ENCODE results near the gene THNSL1. TPM values are rescaled to one million over a fixed set of nuclear protein-coding genes. Genes with fewer than 3 reads are reported as not detected.

The THNSL1 gene
- total and polyA plus RNA-seq, 2 donors (not counting 1 experiment from before 2014, with no cell fraction given) = 1.6 to 4.3 TPM

DNA sequence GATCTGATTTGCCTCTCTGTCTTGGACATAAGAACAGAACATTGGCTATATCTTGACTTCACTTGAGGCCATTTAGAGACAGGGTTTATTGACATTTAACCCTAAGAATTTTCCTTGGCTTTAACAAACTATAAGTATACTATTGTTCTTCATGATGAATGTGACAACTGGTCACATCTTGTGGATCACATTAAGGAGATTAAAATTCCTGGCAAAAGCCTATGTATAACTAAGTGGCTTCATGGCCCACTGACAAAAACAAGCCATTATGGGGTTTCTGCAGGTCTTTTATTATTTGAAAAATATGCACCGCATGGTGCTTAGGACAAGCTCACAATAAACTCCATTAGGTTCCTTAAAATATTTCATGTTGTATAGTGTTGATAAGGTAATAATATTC is 54.8 kb downstream of the THNSL1 start:
- Histone ChIP-seq H3K9ac (ENCODE audit: insufficient read depth, low read length) (no peak overlapping the region), H3K79me2 (ENCODE audit: control insufficient read depth, insufficient read depth, low read length) (no peaks in the 10 kb centered on the region)
- no peak for TF ChIP-seq EZH2 (IDR thresholded peaks at IDR 0.05; ENCODE audit: low read length, missing control alignments)
- TF ChIP-seq, protein P1, sequence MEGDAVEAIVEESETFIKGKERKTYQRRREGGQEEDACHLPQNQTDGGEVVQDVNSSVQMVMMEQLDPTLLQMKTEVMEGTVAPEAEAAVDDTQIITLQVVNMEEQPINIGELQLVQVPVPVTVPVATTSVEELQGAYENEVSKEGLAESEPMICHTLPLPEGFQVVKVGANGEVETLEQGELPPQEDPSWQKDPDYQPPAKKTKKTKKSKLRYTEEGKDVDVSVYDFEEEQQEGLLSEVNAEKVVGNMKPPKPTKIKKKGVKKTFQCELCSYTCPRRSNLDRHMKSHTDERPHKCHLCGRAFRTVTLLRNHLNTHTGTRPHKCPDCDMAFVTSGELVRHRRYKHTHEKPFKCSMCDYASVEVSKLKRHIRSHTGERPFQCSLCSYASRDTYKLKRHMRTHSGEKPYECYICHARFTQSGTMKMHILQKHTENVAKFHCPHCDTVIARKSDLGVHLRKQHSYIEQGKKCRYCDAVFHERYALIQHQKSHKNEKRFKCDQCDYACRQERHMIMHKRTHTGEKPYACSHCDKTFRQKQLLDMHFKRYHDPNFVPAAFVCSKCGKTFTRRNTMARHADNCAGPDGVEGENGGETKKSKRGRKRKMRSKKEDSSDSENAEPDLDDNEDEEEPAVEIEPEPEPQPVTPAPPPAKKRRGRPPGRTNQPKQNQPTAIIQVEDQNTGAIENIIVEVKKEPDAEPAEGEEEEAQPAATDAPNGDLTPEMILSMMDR (conservative IDR thresholded peaks at IDR 0.05 in 1 of 2, IDR thresholded peaks at IDR 0.05 in 1 of 2; ENCODE audit: low read depth in 1 of 2, low read length in 2 of 2) = no peak

DNA sequence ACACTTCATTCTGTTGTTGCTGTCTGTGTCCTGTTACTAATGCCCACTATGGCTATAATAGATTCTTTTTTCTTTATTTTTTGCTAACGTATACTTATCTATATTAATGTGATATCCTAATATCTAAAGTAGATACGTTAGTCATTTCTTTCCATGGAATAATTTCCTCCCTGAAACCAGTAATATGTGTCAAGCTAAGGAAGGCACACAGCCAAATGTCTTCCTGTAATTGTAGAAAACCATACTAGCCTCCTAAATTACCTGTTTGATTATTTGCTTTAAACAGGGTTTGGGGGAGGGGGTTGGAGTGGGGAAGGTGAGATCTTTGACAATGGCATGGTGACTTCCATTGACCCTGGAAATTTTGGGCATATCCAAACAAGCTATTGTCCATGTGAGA is 56.4 kb downstream of the THNSL1 start:
- Histone ChIP-seq H3K9me3 (ENCODE audit: control insufficient read depth, insufficient read depth, low read depth, low read length) (no peaks in the 10 kb centered on the region), H2AFZ (ENCODE audit: low read length) (no peak overlapping the region), H4K20me1 (ENCODE audit: control insufficient read depth, extremely low read depth, insufficient read depth, low read length) (no peaks in the 10 kb centered on the region), H3K79me2 (ENCODE audit: control insufficient read depth, insufficient read depth, low read length) (no peaks in the 10 kb centered on the region), H3K27me3 (ENCODE audit: control insufficient read depth, insufficient read depth, low read length) (no peaks in the 10 kb centered on the region), H3K4me2 (ENCODE audit: extremely low read depth, insufficient read depth, low read length) (no peak overlapping the region), H3K27ac (ENCODE audit: insufficient read depth, low read length) (no peak overlapping the region), H3K9ac (ENCODE audit: insufficient read depth, low read length) (no peak overlapping the region), H3K4me3 (replicated peaks in 1 of 4; ENCODE audit: control extremely low read depth in 1 of 4, insufficient read depth in 1 of 4, low read depth in 3 of 4, low read length in 4 of 4) (no peak overlapping the region), H3K4me1 (ENCODE audit: control insufficient read depth, extremely low read depth, insufficient read depth, low read length) (no peaks in the 10 kb centered on the region), H3K36me3 (ENCODE audit: control insufficient read depth, insufficient read depth, low read length) (no peaks in the 10 kb centered on the region)
- TF ChIP-seq, protein P1 (conservative IDR thresholded peaks at IDR 0.05 in 1 of 2, IDR thresholded peaks at IDR 0.05 in 1 of 2; ENCODE audit: low read depth in 1 of 2, low read length in 2 of 2) = no peak
- TF ChIP-seq EZH2 (IDR thresholded peaks at IDR 0.05; ENCODE audit: low read length, missing control alignments) = no peak
- no peak for DNase-seq (ENCODE audit: low read depth in 2 of 2)

More for the DNA sequence above, 54.8 kb downstream of the THNSL1 start:
- H4K20me1 ChIP-seq (ENCODE audit: control insufficient read depth, extremely low read depth, insufficient read depth, low read length) = no peaks in the 10 kb centered on the region
- H3K27me3 ChIP-seq (ENCODE audit: control insufficient read depth, insufficient read depth, low read length) = no peaks in the 10 kb centered on the region
- no peak overlapping the region for H3K27ac ChIP-seq (ENCODE audit: insufficient read depth, low read length)
- no peak overlapping the region for H3K4me3 ChIP-seq (replicated peaks in 1 of 4; ENCODE audit: control extremely low read depth in 1 of 4, insufficient read depth in 1 of 4, low read depth in 3 of 4, low read length in 4 of 4)
- no peaks in the 10 kb centered on the region for H3K36me3 ChIP-seq (ENCODE audit: control insufficient read depth, insufficient read depth, low read length)
- no peak overlapping the region for H3K4me2 ChIP-seq (ENCODE audit: extremely low read depth, insufficient read depth, low read length)
- no peak for DNase-seq (ENCODE audit: low read depth in 2 of 2)
- H3K9me3 ChIP-seq (ENCODE audit: control insufficient read depth, insufficient read depth, low read depth, low read length) = no peaks in the 10 kb centered on the region
- H3K4me1 ChIP-seq (ENCODE audit: control insufficient read depth, extremely low read depth, insufficient read depth, low read length) = no peaks in the 10 kb centered on the region
- no peak overlapping the region for H2AFZ ChIP-seq (ENCODE audit: low read length)

- Histone ChIP-seq H4K20me1 (ENCODE audit: control insufficient read depth, extremely low read depth, insufficient read depth, low read length) (no peaks in the 10 kb centered on the region), H3K4me2 (ENCODE audit: extremely low read depth, insufficient read depth, low read length) (no peak overlapping the region), H3K9ac (ENCODE audit: insufficient read depth, low read length) (no peak overlapping the region), H3K9me3 (ENCODE audit: control insufficient read depth, insufficient read depth, low read depth, low read length) (no peaks in the 10 kb centered on the region), H3K4me3 (replicated peaks in 1 of 4; ENCODE audit: control extremely low read depth in 1 of 4, insufficient read depth in 1 of 4, low read depth in 3 of 4, low read length in 4 of 4) (no peak overlapping the region), H3K4me1 (ENCODE audit: control insufficient read depth, extremely low read depth, insufficient read depth, low read length) (no peaks in the 10 kb centered on the region), H3K27ac (ENCODE audit: insufficient read depth, low read length) (no peak overlapping the region), H2AFZ (ENCODE audit: low read length) (no peak overlapping the region), H3K79me2 (ENCODE audit: control insufficient read depth, insufficient read depth, low read length) (no peaks in the 10 kb centered on the region), H3K36me3 (ENCODE audit: control insufficient read depth, insufficient read depth, low read length) (no peaks in the 10 kb centered on the region), H3K27me3 (ENCODE audit: control insufficient read depth, insufficient read depth, low read length) (no peaks in the 10 kb centered on the region)
- TF ChIP-seq, protein P1 (conservative IDR thresholded peaks at IDR 0.05 in 1 of 2, IDR thresholded peaks at IDR 0.05 in 1 of 2; ENCODE audit: low read depth in 1 of 2, low read length in 2 of 2) = no peak
- no peak for TF ChIP-seq EZH2 (IDR thresholded peaks at IDR 0.05; ENCODE audit: low read length, missing control alignments)
- no peak for DNase-seq (ENCODE audit: low read depth in 2 of 2)
Observed at GRCh38 chr10:25075825-25076224, 59.4 kb downstream of the THNSL1 start.

Other genes with a start within 250 kb of the THNSL1 start
- 18.5 and 26.9 TPM in 2 replicates for gene PRTFDC1, start 64.0 kb upstream of the THNSL1 start, total RNA-seq
- 32.7 and 47.0 TPM in 2 replicates for gene PRTFDC1, start 64.0 kb upstream of the THNSL1 start, polyA plus RNA-seq
- gene ENKUR, start 454 bp upstream of the THNSL1 start, total RNA-seq = under 0.01 and 0.17 TPM in 2 replicates
- 0.06 TPM in 1 of 2 replicates, not detected in the other for gene ENKUR, start 454 bp upstream of the THNSL1 start, polyA plus RNA-seq
- under 0.01 and 0.33 TPM in 2 replicates for gene GPR158, start 158.4 kb downstream of the THNSL1 start, total RNA-seq
- 0.02 TPM in 1 of 2 replicates, not detected in the other for gene GPR158, start 158.4 kb downstream of the THNSL1 start, polyA plus RNA-seq